BLaER1 treated with 17β-estradiol and CSF1 and Interleukin-3, amounts not matched to agents 10 nM and 100 nM (cell line): ENCODE data around the gene MMP7.
"Not testable (repeated sequence)": the region's sequence is repeated elsewhere in the genome, so short reads cannot be mapped to it uniquely, and the experiment has no call there.

Source experiments
- H3K27ac ChIP-seq, 11 experiments: shearing (Covaris generic); formaldehyde crosslinking; 2 replicates each; pipeline ENCODE4 v1.8.1; 2022
- H3K27me3 ChIP-seq, 11 experiments: shearing (Covaris generic); formaldehyde crosslinking; 2 replicates each; pipeline ENCODE4 v1.8.1; 2022
- H3K36me3 ChIP-seq, 11 experiments: shearing (Covaris generic); formaldehyde crosslinking; 2 replicates each; pipeline ENCODE4 v1.8.1; 2022
- H3K4me1 ChIP-seq, 10 experiments: shearing (Covaris generic); formaldehyde crosslinking; 2 replicates each; pipeline ENCODE4 v1.8.1; 2022
- H3K4me2 ChIP-seq, 11 experiments: shearing (Covaris generic); formaldehyde crosslinking; 2 replicates each; pipeline ENCODE4 v1.8.1; 2022
- H3K4me3 ChIP-seq, 10 experiments: shearing (Covaris generic); formaldehyde crosslinking; 2 replicates each; pipeline ENCODE4 v1.8.1; 2022
- H3K9ac ChIP-seq, 11 experiments: shearing (Covaris generic); formaldehyde crosslinking; 2 replicates each; pipeline ENCODE4 v1.8.1; 2022
- H3K9me3 ChIP-seq, 11 experiments: shearing (Covaris generic); formaldehyde crosslinking; replicated peaks in 1 of 11; 2 replicates each; pipeline ENCODE4 v1.8.1; 2022
- H4K20me1 ChIP-seq, 11 experiments: shearing (Covaris generic); formaldehyde crosslinking; 2 replicates each; pipeline ENCODE4 v1.8.1; 2022
- Cebpa-rat ChIP-seq, 11 experiments: shearing (Covaris generic); IDR thresholded peaks; 2 replicates each; pipeline ENCODE4 v1.8.1; 2022

MMP7 gene

DNA sequence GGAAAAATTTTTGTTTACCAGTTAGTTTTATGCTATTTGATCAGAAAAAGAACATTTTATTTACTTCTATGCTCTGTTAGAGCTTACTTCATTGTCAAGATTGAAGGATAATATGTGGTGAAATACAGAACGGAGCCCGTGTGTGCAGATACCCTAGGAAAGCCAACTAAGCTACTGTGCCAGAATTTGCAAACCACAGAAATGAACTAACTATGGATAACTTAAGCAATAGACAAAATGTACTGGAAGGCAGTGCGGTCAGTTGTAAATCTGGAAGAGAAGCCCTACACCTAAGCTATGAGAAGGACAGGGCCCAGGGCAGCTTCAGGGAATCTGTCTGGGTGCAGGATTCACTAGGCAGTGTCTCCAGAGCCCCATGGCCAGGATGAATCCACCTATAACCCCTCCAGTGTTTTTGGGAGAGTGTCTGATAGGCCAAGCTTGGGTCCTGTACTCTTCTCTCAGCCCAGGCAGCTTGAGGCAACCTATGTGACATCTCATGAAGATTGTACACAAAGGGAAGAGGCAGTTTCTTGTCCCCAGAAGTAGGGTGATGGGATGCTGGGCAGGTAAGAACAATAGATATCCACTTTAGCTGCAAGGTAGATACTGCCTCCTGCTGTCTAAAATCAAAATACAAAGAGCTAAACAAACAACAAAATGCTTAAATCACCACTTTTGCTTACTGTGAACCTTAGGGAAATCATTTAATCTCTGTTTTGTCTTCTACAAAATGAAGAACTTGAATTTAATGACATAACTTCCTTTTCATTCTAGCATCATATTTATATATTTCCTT, 12.1 kb downstream of the MMP7 start:
- no peak overlapping the region for H3K27ac ChIP-seq
- H3K9ac ChIP-seq = no peak overlapping the region
- no peak overlapping the region for H3K4me2 ChIP-seq
- H3K4me3 ChIP-seq = no peak overlapping the region
- H3K4me1 ChIP-seq = peaks cover 6 to 15% (median 10%) of the 10 kb centered on the region in 10 experiments; a peak in 18 of 20 replicates
- no peaks in the 10 kb centered on the region for H3K27me3 ChIP-seq
- H4K20me1 ChIP-seq = no peaks in the 10 kb centered on the region
- peaks cover 0 to 7% (median 0%) of the 10 kb centered on the region in 11 experiments; a peak in 5 of 22 replicates for H3K9me3 ChIP-seq
- H3K36me3 ChIP-seq = no peaks in the 10 kb centered on the region
- no peak for TF ChIP-seq Cebpa-rat (IDR thresholded peaks at IDR 0.05)

DNA sequence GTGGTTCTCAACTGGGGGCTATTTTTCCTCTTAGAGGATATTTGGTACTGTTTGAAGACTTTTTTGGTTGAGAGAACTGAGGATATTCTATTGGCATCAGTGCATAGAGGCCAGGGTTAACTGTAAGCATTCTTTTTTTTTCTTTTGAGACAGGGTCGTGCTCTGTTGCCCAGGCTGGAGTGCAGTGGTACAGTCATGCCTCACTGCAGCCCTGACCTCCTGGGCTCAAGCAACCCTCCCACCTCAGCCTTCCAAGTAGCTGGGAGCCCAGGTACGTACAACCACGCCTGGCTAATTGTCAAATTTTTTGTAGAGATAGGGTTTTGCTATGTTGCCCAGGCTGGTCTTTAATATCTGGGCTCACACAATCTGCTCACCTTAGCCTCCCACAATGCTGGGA, 12.9 kb downstream of the MMP7 start:
- Histone ChIP-seq H3K4me2 (no peak overlapping the region; a peak in 1 of 22 replicates), H3K4me1 (peaks cover 4 to 7% (median 5%) of the 10 kb centered on the region in 10 experiments; a peak in 18 of 20 replicates), H3K9me3 (peaks cover 0 to 7% (median 0%) of the 10 kb centered on the region in 11 experiments; a peak in 5 of 22 replicates), H3K27ac (no peak overlapping the region), H4K20me1 (no peaks in the 10 kb centered on the region), H3K9ac (no peak overlapping the region), H3K27me3 (no peaks in the 10 kb centered on the region), H3K4me3 (no peak overlapping the region), H3K36me3 (no peaks in the 10 kb centered on the region)
- no peak for TF ChIP-seq Cebpa-rat (IDR thresholded peaks at IDR 0.05)

DNA sequence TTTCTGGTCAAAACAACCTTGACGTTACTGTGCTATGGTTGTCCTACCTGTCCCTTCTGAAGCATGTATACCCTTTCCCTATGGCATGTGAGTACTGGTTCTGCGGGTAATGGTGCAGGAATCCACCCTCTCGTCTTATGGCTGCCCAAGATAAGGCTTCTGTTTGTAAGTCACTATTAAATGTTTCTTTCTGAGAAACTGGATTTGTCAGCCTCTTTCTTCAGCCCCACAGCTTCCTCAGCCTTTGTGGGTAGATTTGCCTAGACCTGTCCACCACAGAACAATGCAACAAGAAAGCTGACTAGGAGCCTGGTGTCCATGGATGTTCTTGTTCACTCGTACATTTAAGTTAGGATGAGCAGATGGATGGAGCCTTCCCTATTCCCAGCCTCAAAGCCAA, 14.4 kb downstream of the MMP7 start:
- no peak overlapping the region for H3K9ac ChIP-seq
- no peak for TF ChIP-seq Cebpa-rat (IDR thresholded peaks at IDR 0.05)
- H3K4me2 ChIP-seq = no peak overlapping the region
- no peaks in the 10 kb centered on the region for H3K27me3 ChIP-seq
- H3K9me3 ChIP-seq = peaks cover 0 to 7% (median 0%) of the 10 kb centered on the region in 11 experiments; a peak in 5 of 22 replicates
- H3K27ac ChIP-seq = no peak overlapping the region
- peaks cover 0 to 6% (median 2%) of the 10 kb centered on the region in 10 experiments; a peak in 5 of 20 replicates for H3K4me1 ChIP-seq
- H4K20me1 ChIP-seq = no peaks in the 10 kb centered on the region
- H3K4me3 ChIP-seq = no peak overlapping the region
- no peaks in the 10 kb centered on the region for H3K36me3 ChIP-seq

DNA sequence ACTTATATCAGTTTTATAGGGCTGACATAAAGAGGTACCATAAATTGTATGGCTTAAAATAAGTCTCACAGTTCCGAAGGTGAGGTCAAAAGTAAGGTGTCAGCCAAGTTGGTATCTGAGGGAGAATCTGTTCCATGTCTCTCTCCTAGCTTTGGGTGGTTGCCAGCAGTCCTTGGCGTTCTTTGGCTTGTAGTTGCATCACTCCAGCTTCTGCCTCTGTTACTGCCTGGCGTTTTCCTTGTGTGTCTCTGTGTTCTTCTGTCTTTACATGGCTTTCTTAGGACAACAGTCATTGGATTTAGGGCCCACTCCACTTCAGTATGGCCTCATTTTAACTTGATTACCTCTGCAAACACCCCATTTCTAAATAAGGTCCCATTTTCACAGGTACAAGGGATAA, 16.7 kb downstream of the MMP7 start:
- peaks cover 4 to 15% (median 11%) of the 10 kb centered on the region in 10 experiments; a peak in 15 of 20 replicates for H3K4me1 ChIP-seq
- H3K36me3 ChIP-seq = no peaks in the 10 kb centered on the region
- H3K27me3 ChIP-seq = no peaks in the 10 kb centered on the region
- H3K9me3 ChIP-seq = peaks cover 0 to 7% (median 0%) of the 10 kb centered on the region in 11 experiments; a peak in 5 of 22 replicates
- no peak overlapping the region for H3K4me3 ChIP-seq
- H3K27ac ChIP-seq = no peak overlapping the region
- H3K4me2 ChIP-seq = no peak overlapping the region
- TF ChIP-seq Cebpa-rat (IDR thresholded peaks at IDR 0.05) = no peak
- no peak overlapping the region for H3K9ac ChIP-seq
- H4K20me1 ChIP-seq = no peaks in the 10 kb centered on the region

DNA sequence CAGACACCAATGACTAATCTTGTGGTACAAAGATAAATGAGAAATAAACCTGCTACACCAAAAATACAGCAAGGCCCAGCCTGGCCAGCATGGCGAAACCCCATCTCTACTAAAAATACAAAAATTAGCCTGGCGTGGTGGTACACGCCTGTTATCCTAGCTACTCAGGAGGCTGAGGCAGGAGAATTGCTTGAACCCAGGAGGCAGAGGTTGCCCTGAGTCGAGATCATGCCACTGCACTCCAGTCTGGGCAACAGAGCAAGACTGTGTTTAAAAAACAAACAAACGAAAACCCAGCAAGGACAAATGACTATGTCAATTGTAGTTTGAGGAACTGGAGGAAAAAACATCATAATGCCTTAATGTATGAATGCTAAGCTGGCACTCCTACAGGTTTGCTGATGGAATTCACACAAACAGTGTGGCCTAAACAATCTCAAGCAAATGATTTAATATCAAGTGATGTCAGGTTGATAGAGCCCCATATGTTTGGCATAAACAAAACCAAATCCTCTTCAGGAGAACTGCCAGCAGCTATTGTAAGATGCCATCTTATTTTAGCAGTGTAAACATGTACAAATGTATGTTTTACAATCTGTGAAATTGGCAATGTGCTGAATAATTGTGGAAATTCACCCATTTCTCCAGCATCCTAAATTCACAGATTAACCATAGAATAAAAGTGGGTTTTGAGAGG, 20.0 kb downstream of the MMP7 start:
- TF ChIP-seq Cebpa-rat (IDR thresholded peaks at IDR 0.05) = no peak
- H3K4me1 ChIP-seq = peaks cover 4 to 17% (median 11%) of the 10 kb centered on the region in 10 experiments; a peak in 15 of 20 replicates
- H3K27ac ChIP-seq = no peak overlapping the region
- no peak overlapping the region; a peak in 1 of 22 replicates for H3K4me2 ChIP-seq
- H3K27me3 ChIP-seq = no peaks in the 10 kb centered on the region
- H3K9me3 ChIP-seq = peaks cover 0 to 3% (median 0%) of the 10 kb centered on the region in 11 experiments; a peak in 6 of 22 replicates
- H4K20me1 ChIP-seq = no peaks in the 10 kb centered on the region
- no peak overlapping the region for H3K4me3 ChIP-seq
- H3K9ac ChIP-seq = no peak overlapping the region
- H3K36me3 ChIP-seq = no peaks in the 10 kb centered on the region

DNA sequence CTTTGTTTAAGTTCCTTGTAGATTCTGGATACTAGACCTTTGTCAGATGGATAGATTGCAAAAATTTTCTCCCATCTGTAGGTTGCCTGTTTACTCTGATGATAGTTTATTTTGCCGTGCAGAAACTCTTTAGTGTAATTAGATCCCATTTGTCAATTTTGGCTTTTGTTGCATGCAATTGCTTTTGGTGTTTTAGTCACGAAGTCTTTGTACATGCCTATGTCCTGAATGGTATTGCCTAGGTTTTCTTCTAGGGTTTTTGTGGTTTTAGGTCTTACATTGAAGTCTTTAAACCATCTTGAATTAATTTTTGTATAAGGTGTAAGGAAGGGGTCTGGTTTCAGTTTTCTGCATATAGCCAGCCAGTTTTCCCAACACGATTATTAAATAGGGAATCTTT, 27.7 kb downstream of the MMP7 start:
- not testable (repeated sequence) for H3K27ac ChIP-seq, H3K4me2 ChIP-seq, H4K20me1 ChIP-seq, H3K27me3 ChIP-seq, H3K9me3 ChIP-seq, H3K4me3 ChIP-seq, H3K4me1 ChIP-seq, H3K9ac ChIP-seq, H3K36me3 ChIP-seq

DNA sequence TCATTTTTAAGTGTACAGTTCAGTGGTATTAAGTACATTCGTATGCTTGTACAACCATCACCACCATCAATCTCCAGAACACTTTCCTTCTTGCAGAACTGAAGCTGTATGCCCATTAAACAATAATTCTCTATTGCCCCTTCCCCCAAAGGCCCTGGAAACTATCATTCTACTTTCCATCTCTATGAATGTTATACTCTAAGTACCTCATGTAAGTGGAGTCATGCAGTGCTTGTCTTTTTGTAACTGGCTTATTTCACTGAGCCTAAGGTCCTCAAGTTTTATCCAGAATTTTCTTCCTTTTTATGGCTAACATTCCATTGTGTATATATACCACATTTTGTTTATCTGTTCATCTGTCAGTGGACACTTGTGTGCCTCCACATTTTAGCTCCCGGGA, 29.7 kb downstream of the MMP7 start:
- Histone ChIP-seq H3K36me3 (no peaks in the 10 kb centered on the region), H3K27me3 (no peaks in the 10 kb centered on the region), H3K4me3 (no peak overlapping the region), H3K27ac (no peak overlapping the region), H3K9me3 (no peaks in the 10 kb centered on the region), H4K20me1 (no peaks in the 10 kb centered on the region), H3K4me1 (no peaks in the 10 kb centered on the region), H3K9ac (no peak overlapping the region), H3K4me2 (no peak overlapping the region)
- no peak for TF ChIP-seq Cebpa-rat (IDR thresholded peaks at IDR 0.05)

DNA sequence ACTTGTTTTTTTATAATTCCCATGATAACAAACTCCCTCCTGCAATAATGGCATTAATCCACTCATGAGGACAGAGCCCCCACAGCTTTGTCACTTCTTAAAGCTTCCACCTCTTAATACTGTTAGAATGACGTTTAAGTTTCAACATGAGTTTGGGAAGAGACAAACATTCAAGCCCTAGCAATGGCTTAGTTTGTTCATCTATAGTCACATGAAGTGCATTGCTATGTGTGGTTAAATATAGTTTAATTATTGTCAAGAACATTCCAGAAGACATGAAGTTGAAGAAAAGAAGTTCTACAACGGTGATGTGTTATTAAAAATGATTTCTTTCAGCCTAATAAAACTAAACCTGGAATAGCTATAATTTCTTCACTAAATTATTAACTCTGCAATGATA, 30.6 kb downstream of the MMP7 start:
- H3K27ac ChIP-seq = no peak overlapping the region
- H3K27me3 ChIP-seq = no peaks in the 10 kb centered on the region
- no peak overlapping the region for H3K9ac ChIP-seq
- no peaks in the 10 kb centered on the region for H3K36me3 ChIP-seq
- no peaks in the 10 kb centered on the region for H4K20me1 ChIP-seq
- no peak overlapping the region for H3K4me2 ChIP-seq
- H3K4me3 ChIP-seq = no peak overlapping the region
- no peak for TF ChIP-seq Cebpa-rat (IDR thresholded peaks at IDR 0.05)
- no peaks in the 10 kb centered on the region for H3K9me3 ChIP-seq
- H3K4me1 ChIP-seq = peaks cover 0 to 4% (median 0%) of the 10 kb centered on the region in 10 experiments; a peak in 3 of 20 replicates

DNA sequence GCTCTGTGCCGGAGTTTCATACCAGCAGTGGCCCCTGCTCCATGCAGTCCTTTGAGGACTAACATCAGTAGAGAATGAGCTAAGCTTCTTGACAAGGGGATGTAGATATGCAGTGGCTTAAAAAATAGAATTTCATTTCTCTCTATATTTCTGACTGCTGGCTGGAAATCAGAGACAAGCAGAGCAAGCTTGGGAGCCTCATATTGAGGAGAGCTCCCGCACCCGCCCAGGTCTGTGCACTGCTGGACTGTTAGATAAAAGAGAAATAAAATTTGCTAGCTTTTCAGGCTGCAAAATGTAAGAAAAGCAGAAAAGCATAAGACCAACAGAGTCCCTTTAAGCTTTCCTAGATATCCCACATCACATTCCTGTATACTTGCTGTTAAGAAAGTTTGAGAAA, 31.4 kb downstream of the MMP7 start:
- no peak overlapping the region for H3K27ac ChIP-seq

More for the DNA sequence above, 31.4 kb downstream of the MMP7 start:
- Histone ChIP-seq H3K9ac (no peak overlapping the region), H3K27me3 (no peaks in the 10 kb centered on the region), H3K36me3 (no peaks in the 10 kb centered on the region), H3K9me3 (no peaks in the 10 kb centered on the region), H4K20me1 (no peaks in the 10 kb centered on the region), H3K4me3 (no peak overlapping the region), H3K4me2 (no peak overlapping the region), H3K4me1 (peaks cover 0 to 5% (median 0%) of the 10 kb centered on the region in 10 experiments; a peak in 3 of 20 replicates)
- no peak for TF ChIP-seq Cebpa-rat (IDR thresholded peaks at IDR 0.05)
